Osteocyte (in vitro differentiated cells): ENCODE results near the gene CDK5. TPM values are rescaled to one million over a fixed set of nuclear protein-coding genes. Genes with fewer than 3 reads are reported as not detected.

ENCODE experiments used
- DNase-seq: peaks from one replicate; pipeline ENCODE4 v3.0.0; 2021; ENCODE audit warnings: mixed read lengths; ENCODE audit not compliant: unreplicated experiment; ENCODE audit errors: extremely low spot score
- H3K27ac Mint-ChIP-seq: one replicate; pipeline ENCODE4 v1.8.0; 2021; ENCODE audit warnings: mild to moderate bottlenecking, mixed read lengths; ENCODE audit not compliant: unreplicated experiment
- H3K27me3 Mint-ChIP-seq: one replicate; pipeline ENCODE4 v1.8.0; 2021; ENCODE audit warnings: mixed read lengths; ENCODE audit not compliant: unreplicated experiment
- H3K36me3 Mint-ChIP-seq: one replicate; pipeline ENCODE4 v1.8.0; 2021; ENCODE audit warnings: mixed read lengths; ENCODE audit not compliant: unreplicated experiment
- H3K4me1 Mint-ChIP-seq: one replicate; pipeline ENCODE4 v1.8.0; 2021; ENCODE audit warnings: mixed read lengths; ENCODE audit not compliant: unreplicated experiment
- H3K4me3 Mint-ChIP-seq: one replicate; pipeline ENCODE4 v1.8.0; 2021; ENCODE audit warnings: mild to moderate bottlenecking, moderate library complexity, mixed read lengths; ENCODE audit not compliant: unreplicated experiment
- H3K9me3 Mint-ChIP-seq: one replicate; pipeline ENCODE4 v1.8.0; 2021; ENCODE audit warnings: mixed read lengths; ENCODE audit not compliant: unreplicated experiment
- CTCF ChIP-seq: fragments of 200-600 bp; sonication (generic); IDR thresholded peaks from 2 replicates; pipeline ENCODE4 v1.5.0; 2021; ENCODE audit warnings: antibody characterized with exemption, mild to moderate bottlenecking, moderate library complexity
- total RNA-seq: library from RNA; stranded (reverse); gene quantifications from 2 replicates; pipeline ENCODE4 v1.2.1, GENCODE V29; 2021

Gene CDK5
- total RNA-seq, 1 donor from 2014 or later = 18.8 TPM

DNA sequence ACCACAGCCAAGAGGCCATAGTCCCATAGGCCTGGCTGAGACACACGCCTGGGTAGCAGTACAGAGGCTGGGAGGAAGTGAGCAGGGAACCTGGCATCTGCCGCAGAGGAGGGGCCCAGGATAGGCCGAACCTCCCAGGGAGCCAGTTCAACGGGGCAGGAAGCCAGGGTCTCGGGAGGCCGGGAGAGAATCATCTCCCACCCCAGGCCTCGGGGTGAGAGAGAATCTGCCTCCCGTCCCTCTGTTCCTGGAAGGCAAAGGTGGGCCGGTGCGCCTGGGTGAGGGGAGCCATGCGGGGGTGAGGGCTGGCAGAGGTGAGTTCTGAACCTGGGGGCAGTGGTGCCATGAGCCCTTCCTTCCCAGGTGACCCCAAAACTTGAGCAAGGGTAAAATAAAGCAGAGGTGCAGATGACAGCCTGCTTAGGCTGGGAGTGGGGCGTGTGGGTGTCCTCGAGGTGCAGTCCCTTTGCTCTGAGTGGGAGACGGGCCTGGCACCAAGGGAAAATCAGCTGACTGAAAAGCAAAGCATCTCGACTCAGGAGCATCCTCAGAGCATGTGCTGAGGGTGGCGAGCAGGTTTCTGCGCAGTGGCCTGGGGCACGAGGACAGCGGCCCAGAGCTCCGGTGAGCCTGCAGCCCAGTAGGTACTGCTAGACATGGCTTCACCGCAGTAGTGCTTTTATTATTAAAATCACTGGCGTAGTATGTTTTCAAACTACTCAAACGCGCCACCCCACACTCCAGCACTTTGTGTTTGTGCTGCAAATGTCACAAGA, 44.1 kb upstream of the CDK5 start:
- TF ChIP-seq CTCF = no peak
- H3K36me3 Mint-ChIP-seq = peaks cover 2% of the 10 kb centered on the region
- DNase-seq = no peak
- H3K4me1 Mint-ChIP-seq = peaks cover 46% of the 10 kb centered on the region
- H3K9me3 Mint-ChIP-seq = no peaks in the 10 kb centered on the region
- H3K27me3 Mint-ChIP-seq = no peaks in the 10 kb centered on the region
- no peak overlapping the region for H3K27ac Mint-ChIP-seq
- no peak overlapping the region for H3K4me3 Mint-ChIP-seq

- Mint-ChIP-seq H3K4me1 (peaks cover 49% of the 10 kb centered on the region), H3K36me3 (peaks cover 2% of the 10 kb centered on the region), H3K4me3 (no peak overlapping the region), H3K9me3 (no peaks in the 10 kb centered on the region), H3K27ac (no peak overlapping the region), H3K27me3 (no peaks in the 10 kb centered on the region)
- TF ChIP-seq CTCF = no peak
- no peak for DNase-seq
Observed at GRCh38 chr7:151100921-151101320, 43.2 kb upstream of the CDK5 start.

DNA sequence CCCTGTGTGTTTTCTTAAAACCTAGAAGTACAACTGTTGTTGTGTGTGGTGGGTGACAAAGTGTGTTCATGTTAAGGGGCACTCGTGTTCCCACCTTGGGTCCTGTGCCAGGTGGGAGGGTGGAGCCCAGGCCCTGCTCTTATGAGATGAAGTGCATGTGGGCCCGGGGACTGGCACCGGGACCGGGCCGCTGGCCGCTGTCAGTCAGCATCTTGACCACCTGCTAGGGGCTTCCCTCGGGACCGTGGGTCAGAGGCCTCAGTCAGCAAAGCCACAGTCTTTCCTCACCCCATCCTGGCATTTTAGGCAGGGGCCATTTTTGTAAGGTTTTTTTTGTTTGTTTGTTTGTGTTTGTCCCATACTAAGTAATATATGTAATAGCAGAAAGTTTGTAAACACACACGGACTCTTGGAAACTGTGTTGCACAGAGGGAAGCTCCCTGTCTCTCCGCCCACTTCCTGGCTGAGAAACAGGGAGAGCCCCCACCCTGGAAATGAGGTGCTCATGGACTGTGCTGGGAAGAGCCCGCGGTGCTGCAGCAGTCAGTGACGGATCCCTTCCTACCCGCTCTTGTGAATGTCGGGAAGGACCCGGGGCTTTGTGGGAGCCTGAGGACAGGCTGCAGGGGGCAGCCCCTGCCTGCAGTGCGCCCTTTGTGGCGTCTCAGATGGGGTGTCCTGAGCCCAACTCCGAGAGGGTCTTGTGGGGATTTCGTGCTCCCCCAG, 42.0 kb upstream of the CDK5 start:
- peaks cover 45% of the 10 kb centered on the region for H3K4me1 Mint-ChIP-seq
- H3K36me3 Mint-ChIP-seq = peaks cover 2% of the 10 kb centered on the region
- no peak for TF ChIP-seq CTCF
- no peak overlapping the region for H3K4me3 Mint-ChIP-seq
- H3K9me3 Mint-ChIP-seq = no peaks in the 10 kb centered on the region
- H3K27me3 Mint-ChIP-seq = no peaks in the 10 kb centered on the region
- no peak for DNase-seq
- H3K27ac Mint-ChIP-seq = no peak overlapping the region

GRCh38 chr7:151095828-151096475, 38.3 kb upstream of the CDK5 start:
- Mint-ChIP-seq H3K4me3 (no peak overlapping the region), H3K9me3 (no peaks in the 10 kb centered on the region), H3K27me3 (no peaks in the 10 kb centered on the region), H3K27ac (no peak overlapping the region), H3K4me1 (peaks cover 35% of the 10 kb centered on the region), H3K36me3 (peaks cover 8% of the 10 kb centered on the region)
- no peak for TF ChIP-seq CTCF
- no peak for DNase-seq
